MCF 10A (cell line): Measurements from ENCODE around the gene CENPT. TPM values are rescaled to one million over a fixed set of nuclear protein-coding genes. Genes with fewer than 3 reads are reported as not detected.

Source experiments
- BruUV-seq: library from RNA; stranded (reverse); fragments of 400-500 nt; replicated peaks from 2 replicates; lab custom pipeline; 2021; lab: Mats Ljungman, UMichigan
- CTCF ChIA-PET: fragments of 300-600 bp; sonication (Branson Sonifier 250); formaldehyde crosslinking; extraction: SDS; loops from one replicate; lab custom pipeline; 2021; ENCODE audit warnings: antibody characterized with exemption, inconsistent platforms; lab: Yijun Ruan, JAX
- POLR2A ChIA-PET: fragments of 300-600, 350-650 bp; sonication (Branson Sonifier 250); formaldehyde crosslinking; extraction: SDS; loops from one replicate; lab custom pipeline; 2020; ENCODE audit warnings: antibody characterized with exemption, inconsistent platforms; lab: Yijun Ruan, JAX
- DNase-seq: peaks from one replicate; pipeline ENCODE4 v3.0.0-alpha.2; 2018; ENCODE audit not compliant: unreplicated experiment
- H3K27ac Mint-ChIP-seq: one replicate; pipeline ENCODE4 v1.8.0; 2022; ENCODE audit warnings: mild to moderate bottlenecking, low read depth, mixed read lengths; ENCODE audit not compliant: unreplicated experiment
- H3K27me3 Mint-ChIP-seq: one replicate; pipeline ENCODE4 v1.8.0; 2022; ENCODE audit warnings: mixed read lengths; ENCODE audit not compliant: insufficient read depth, unreplicated experiment
- H3K36me3 Mint-ChIP-seq: one replicate; pipeline ENCODE4 v1.8.0; 2022; ENCODE audit warnings: mild to moderate bottlenecking, moderate library complexity, mixed read lengths; ENCODE audit not compliant: insufficient read depth, unreplicated experiment
- H3K4me1 Mint-ChIP-seq: one replicate; pipeline ENCODE4 v1.8.0; 2022; ENCODE audit warnings: mixed read lengths; ENCODE audit not compliant: insufficient read depth, unreplicated experiment
- H3K4me3 Mint-ChIP-seq: one replicate; pipeline ENCODE4 v1.8.0; 2022; ENCODE audit warnings: mild to moderate bottlenecking, moderate library complexity, mixed read lengths; ENCODE audit not compliant: unreplicated experiment
- H3K9me3 Mint-ChIP-seq: one replicate; pipeline ENCODE4 v1.8.0; 2022; ENCODE audit warnings: mixed read lengths; ENCODE audit not compliant: unreplicated experiment
- CTCF ChIP-seq: fragments of 200-600 bp; IDR thresholded peaks from one replicate; pipeline ENCODE4 v1.8.0; 2022; ENCODE audit warnings: antibody characterized with exemption, mild to moderate bottlenecking; ENCODE audit not compliant: unreplicated experiment
- intact Hi-C: fragments of 100-400 bp; cut with micrococcal nuclease; formaldehyde crosslinking; loops from 2 replicates; pipeline ENCODE4 v1.14.1; 2022
- total RNA-seq: library from RNA; stranded (reverse); gene quantifications from 2 replicates; pipeline ENCODE4 v1.2.3, GENCODE V29; 2022

Gene CENPT
- total RNA-seq, 1 experiment from 2014 or later = 30.9 TPM

DNA sequence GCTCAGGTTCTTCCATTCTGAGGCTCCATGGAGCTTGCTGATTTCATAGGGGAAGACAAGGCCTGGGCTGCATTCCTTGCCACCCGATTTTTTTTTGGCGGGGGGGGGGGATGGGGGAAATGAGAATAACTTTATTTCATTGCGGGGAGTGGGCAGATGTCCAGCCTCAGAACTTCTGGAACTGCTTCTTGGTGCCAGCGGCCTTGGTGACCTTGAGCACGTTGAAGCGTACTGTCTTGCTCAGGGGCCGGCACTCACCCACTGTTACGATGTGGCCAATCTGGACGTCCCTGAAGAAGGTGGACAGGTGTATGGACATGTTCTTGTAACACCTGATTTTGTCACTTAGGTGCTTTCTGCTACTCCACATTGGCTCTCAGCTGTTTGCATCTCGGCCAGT lies 8.3 kb upstream of the CENPT start:
- ChIA-PET POLR2A (interaction anchor here (1.0 to 1.3 kb wide), 2 partner anchors 9 to 12 kb away, joined by 3 to 9 read pairs; partner anchors contain the start of gene NUTF2), CTCF (interaction anchor here (0.8 to 1.5 kb wide), 3 partner anchors 11 to 39 kb away, joined by 3 to 7 read pairs (median 3); partner anchors contain the start of gene NRN1L)
- DNase-seq = no peak
- Mint-ChIP-seq H3K4me3 (no peak overlapping the region), H3K27me3 (no peaks in the 10 kb centered on the region), H3K36me3 (peaks cover 43% of the 10 kb centered on the region), H3K27ac (peak overlapping the region; percentile 99), H3K9me3 (no peaks in the 10 kb centered on the region), H3K4me1 (peaks cover 22% of the 10 kb centered on the region)
- no TSS peak for BruUV-seq
- intact Hi-C loops = no loop called here
- TF ChIP-seq CTCF = no peak

DNA sequence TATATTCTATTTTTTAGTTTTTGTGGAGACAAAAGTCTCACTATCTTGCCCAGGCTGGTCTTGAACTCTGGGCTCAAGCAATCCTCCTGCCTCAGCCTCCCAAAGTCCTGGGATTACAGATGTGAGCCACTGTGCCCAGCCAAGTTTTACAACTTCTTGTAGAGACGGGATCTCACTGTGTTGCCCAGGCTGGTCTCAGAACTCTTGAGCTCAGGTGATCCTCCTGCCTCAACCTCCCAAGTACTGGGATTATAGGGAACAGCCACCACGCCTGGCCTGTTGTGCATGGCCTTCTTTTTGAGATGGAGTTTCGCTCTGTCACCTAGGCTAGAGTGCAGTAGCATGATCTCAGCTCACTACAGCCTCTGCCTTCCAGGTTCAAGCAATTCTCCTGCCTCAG lies 6.2 kb upstream of the CENPT start:
- no peak for DNase-seq
- no TSS peak for BruUV-seq
- Mint-ChIP-seq H3K9me3 (no peaks in the 10 kb centered on the region), H3K4me1 (peaks cover 19% of the 10 kb centered on the region), H3K27ac (peak overlapping the region; percentile 99), H3K36me3 (peaks cover 42% of the 10 kb centered on the region), H3K27me3 (no peaks in the 10 kb centered on the region), H3K4me3 (no peak overlapping the region)
- ChIA-PET POLR2A (no interaction called here), CTCF (interaction anchor here (0.6 kb wide), 2 partner anchors 9 to 1443 kb away, joined by 4 to 5 read pairs; no protein-coding TSS in a partner anchor)
- intact Hi-C loops = no loop called here
- no peak for TF ChIP-seq CTCF

- TF ChIP-seq CTCF = no peak
Measured at GRCh38 chr16:67848118-67848517, 625 bp upstream of the CENPT start.

DNA sequence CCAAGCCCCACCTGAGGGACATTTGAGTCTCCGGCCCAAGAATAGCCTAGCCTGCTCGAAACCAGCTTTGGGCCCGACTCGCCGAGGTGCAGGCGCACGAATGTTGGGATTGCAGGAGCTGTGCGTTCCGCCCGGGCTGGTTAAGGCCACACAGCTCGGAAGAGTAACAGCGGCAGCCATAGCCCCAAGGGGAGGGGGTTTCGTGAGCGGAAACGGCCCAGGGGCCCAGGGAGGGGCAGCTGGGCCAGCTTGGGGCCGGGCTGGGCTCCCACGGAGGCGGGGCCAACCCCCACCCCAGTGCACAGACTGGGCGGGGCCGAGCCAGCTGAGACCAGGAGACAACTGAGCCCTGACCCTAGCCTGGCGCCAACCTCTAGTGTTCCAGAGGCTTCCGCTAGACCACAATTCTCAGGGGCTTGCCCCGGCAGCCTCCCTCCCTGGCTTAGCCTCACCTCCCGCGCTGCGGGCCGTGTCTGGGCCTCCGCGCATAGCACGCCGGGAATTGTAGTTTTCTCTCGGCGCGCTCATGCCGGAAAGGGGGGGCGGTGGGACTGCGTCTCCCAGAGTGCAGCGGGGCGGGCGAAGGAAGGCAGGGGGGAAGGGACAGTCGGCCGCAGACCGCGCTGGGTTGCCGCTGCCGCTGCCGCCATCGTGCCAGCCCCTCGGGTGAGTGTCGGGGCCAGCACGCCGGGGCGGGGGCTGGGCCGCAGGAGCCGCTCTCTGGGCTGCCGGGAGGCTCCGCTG lies 1.0 kb downstream of the CENPT start, which contains the start of gene NUTF2:
NUTF2 (plus strand) TSS at position 614 of the 744 bp plus-strand sequence. CDS start 18,198 bp downstream, outside the sequence.
- intact Hi-C loops = loop anchor here (1.0 to 10.0 kb wide), 3 partner anchors 11 to 322 kb away; partner anchors contain the start of gene RIPOR1
- H3K27ac Mint-ChIP-seq = peak within 1 kb of the TSS; percentile 75
- CTCF ChIA-PET = interaction anchor here (0.6 to 4.2 kb wide), 9 partner anchors 11 to 300 kb away, joined by 3 to 45 read pairs (median 11); partner anchors contain the start of gene NRN1L

More at GRCh38 chr16:67848118-67848517, 625 bp upstream of the CENPT start:
- Mint-ChIP-seq H3K9me3 (no peaks in the 10 kb centered on the region), H3K36me3 (peaks cover 27% of the 10 kb centered on the region), H3K27me3 (no peaks in the 10 kb centered on the region), H3K27ac (peak overlapping the region; percentile 75), H3K4me1 (peaks cover 16% of the 10 kb centered on the region), H3K4me3 (peak overlapping the region; percentile 87)
- intact Hi-C loops = loop anchor here (10.0 kb wide), 2 partner anchors 173 to 323 kb away; partner anchors contain the start of gene RIPOR1
- DNase-seq = no peak
- ChIA-PET POLR2A (interaction anchor here (1.1 to 8.4 kb wide), 5 partner anchors 13 to 188 kb away, joined by 3 to 141 read pairs (median 4); partner anchors contain the start of genes ACD, DDX28, DUS2 and GFOD2), CTCF (interaction anchor here (0.6 to 2.5 kb wide), 5 partner anchors 9 to 176 kb away, joined by 3 to 11 read pairs (median 4); no protein-coding TSS in a partner anchor)
- BruUV-seq = no TSS peak

More for the DNA sequence above, 1.0 kb downstream of the CENPT start, which contains the start of gene NUTF2:
- Mint-ChIP-seq H3K9me3 (no peaks in the 10 kb centered on the region), H3K27me3 (no peaks in the 10 kb centered on the region), H3K36me3 (peaks cover 24% of the 10 kb centered on the region), H3K4me1 (peaks cover 16% of the 10 kb centered on the region), H3K4me3 (peak within 1 kb of the TSS; percentile 87)
- no peak for TF ChIP-seq CTCF
- DNase-seq = peak; percentile 95
- POLR2A ChIA-PET = interaction anchor here (0.6 to 8.4 kb wide), 20 partner anchors 9 to 1557 kb away, joined by 3 to 141 read pairs (median 4); partner anchors contain the start of genes ACD, CTCF, EDC4 and GFOD2
- no TSS peak for BruUV-seq
